ENCODE data around the gene GPR137C. TPM values are rescaled to one million over a fixed set of nuclear protein-coding genes. Genes with fewer than 3 reads are reported as not detected.
"Not testable (repeated sequence)": the region's sequence is repeated elsewhere in the genome, so short reads cannot be mapped to it uniquely, and the experiment has no call there.

The GPR137C gene
- total RNA-seq, 1 donor from 2014 or later = 2.6 TPM

DNA sequence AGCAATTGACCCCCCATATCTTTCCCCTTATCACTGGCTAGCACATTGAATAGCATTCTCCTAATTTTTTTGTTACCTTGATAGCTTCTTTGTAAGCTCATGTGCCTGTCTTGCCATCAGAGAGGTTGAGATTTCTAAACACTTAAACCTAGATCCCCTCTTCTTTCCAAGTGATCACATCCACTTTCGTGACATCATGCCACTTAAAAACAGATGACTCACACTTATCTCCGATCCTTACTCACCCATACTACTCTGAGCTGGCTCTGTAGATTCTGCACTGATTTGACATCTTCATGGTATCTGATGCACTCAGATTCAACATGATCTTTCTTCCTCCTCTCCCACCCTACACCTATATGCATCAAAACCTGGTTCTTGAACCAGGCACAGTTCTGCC lies 10.5 kb downstream of the GPR137C start:
- peak; percentile 26 for DNase-seq (ENCODE audit: low read depth)

GRCh38 chr14:52568454-52568853 lies 15.8 kb downstream of the GPR137C start:
- not testable (repeated sequence) for DNase-seq (ENCODE audit: low read depth)

DNA sequence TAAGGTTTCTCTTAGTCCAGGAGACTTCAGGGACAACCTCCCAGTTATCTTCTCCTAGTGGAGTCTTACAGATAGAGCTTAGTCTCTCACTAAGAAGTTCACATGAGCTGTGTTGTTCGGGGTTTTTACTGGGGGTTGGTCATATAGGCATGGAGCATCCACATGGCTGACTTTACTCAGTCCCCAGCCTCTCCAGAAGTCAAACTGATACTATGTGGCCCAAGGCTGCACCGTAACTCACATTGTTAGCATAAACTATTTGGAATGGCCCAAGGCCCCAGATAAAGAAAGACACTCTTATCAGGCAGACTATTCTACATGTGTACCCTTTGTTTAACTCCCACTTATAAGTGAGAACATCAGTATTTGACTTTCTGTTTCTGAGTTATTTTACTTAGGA lies 23.2 kb downstream of the GPR137C start:
- no peak for DNase-seq (ENCODE audit: low read depth)

DNA sequence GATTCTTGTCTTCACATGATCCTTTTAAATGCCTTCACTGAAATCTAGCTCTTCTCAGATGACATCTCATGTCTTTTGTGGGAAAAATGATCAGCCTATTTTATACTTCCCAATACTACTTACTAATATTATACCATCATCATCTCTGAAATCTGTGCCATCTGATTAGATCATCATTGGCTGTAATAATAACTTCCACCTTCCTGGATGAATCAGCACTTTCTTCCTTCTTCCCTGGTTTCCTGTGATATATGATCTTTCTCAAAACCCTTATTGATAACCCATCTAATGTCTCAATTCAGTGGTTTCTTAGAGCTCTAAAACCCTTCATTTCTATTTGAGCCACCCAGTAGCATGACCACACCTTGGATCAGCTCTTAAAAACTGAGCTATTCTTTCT lies 30.9 kb downstream of the GPR137C start:
- no peak for DNase-seq (ENCODE audit: low read depth)

GRCh38 chr14:52589646-52590045 lies 37.0 kb downstream of the GPR137C start:
- no peak for DNase-seq (ENCODE audit: low read depth)

DNA sequence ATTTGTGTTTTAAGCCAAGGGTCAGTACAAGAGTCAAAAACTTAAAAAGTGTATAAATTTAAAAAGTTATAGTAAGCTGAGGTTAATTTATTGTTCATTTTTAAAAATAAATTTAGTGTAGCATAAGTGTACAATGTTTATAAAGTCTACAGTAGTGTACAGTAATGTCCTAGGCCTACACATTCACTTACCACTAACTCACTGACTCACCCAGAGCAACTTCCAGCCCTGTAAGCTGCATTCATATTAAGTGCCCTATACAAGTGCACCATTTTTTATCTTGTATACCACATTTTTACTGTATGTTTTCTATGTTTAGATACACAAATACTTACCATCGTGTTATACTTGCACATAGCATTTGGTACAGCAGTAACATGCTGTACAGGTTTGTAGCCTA lies 37.7 kb downstream of the GPR137C start:
- no peak for DNase-seq (ENCODE audit: low read depth)

GRCh38 chr14:52596320-52596719 lies 43.7 kb downstream of the GPR137C start:
- no peak for DNase-seq (ENCODE audit: low read depth)

- DNase-seq (ENCODE audit: low read depth) = no peak
These were observed 44.2 kb downstream of the GPR137C start for GRCh38 chr14:52596861-52597260.

- DNase-seq (ENCODE audit: low read depth) = no peak
These were observed 45.9 kb downstream of the GPR137C start for GRCh38 chr14:52598568-52598967.

GRCh38 chr14:52599974-52600373 lies 47.3 kb downstream of the GPR137C start:
- no peak for DNase-seq (ENCODE audit: low read depth)

GRCh38 chr14:52602131-52602530 lies 49.5 kb downstream of the GPR137C start:
- DNase-seq (ENCODE audit: low read depth) = no peak

- DNase-seq (ENCODE audit: low read depth) = no peak
These were observed 54.4 kb downstream of the GPR137C start for GRCh38 chr14:52607061-52607460.

GRCh38 chr14:52609445-52610044 lies 56.9 kb downstream of the GPR137C start:
- no peak for DNase-seq (ENCODE audit: low read depth)

GRCh38 chr14:52610187-52610586 lies 57.6 kb downstream of the GPR137C start:
- no peak for DNase-seq (ENCODE audit: low read depth)

GRCh38 chr14:52618602-52619001 lies 66.0 kb downstream of the GPR137C start:
- DNase-seq (ENCODE audit: low read depth) = no peak

- DNase-seq (ENCODE audit: low read depth) = no peak
These were observed 67.1 kb downstream of the GPR137C start for GRCh38 chr14:52619687-52620086.

DNA sequence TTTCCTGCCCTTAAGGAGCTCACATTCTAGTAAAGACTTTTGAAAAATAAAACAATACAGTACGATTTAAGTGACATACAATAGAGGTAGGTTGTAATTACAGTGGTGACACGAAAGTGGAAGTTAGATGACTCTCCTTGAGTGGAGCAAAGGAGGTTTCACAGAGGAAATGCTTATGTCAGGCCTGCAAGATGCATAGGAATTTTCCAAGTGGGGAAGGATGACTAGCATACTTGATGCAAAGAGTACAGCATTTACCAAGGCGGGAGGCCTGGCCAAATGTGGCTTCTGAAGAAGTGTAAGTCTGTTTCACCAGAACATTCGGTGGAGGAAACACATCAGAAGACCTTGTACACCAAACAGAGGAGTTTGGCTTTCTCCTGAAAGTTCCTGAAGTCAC lies 87.5 kb downstream of the GPR137C start:
- no peak for DNase-seq (ENCODE audit: low read depth)

DNA sequence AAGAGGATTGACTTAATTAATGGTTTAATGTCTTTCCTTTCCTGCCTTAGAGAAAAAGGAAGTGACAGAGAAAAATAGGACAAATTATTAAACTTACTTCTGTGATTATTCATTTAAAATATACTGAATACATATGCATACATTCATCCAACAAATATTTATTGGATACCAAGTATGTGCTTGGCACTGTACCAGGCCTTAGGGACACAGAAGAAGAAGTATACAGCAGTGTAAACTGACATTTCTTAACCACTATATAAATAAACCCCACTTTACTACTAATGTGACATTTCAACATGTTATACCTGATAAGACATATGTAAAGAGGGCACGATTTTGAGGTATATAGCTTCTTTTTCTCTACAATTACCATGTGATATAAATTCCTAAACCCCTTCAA lies 89.1 kb downstream of the GPR137C start:
- no peak for DNase-seq (ENCODE audit: low read depth)

DNA sequence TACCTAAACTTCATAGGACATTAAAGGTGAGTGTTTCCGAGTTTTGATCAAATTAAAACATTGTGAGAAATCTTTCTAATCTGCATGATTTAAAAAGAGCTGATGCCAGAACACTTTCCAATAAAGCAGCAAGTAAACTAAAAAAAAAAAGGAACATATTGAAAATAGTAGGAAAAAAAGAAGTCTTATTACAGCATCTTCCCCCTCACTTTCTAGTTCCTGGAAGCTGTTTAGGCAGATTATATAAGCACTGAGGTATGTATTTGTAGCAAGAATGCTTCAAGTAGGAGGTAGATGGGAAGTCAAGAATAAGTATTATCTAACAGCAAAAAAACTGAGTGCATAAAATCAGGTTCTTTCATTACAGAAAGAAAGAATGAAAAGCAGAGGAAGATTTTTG lies 96.9 kb downstream of the GPR137C start:
- no peak for DNase-seq (ENCODE audit: low read depth)

GRCh38 chr14:52650774-52651173 lies 98.1 kb downstream of the GPR137C start:
- DNase-seq (ENCODE audit: low read depth) = no peak

DNA sequence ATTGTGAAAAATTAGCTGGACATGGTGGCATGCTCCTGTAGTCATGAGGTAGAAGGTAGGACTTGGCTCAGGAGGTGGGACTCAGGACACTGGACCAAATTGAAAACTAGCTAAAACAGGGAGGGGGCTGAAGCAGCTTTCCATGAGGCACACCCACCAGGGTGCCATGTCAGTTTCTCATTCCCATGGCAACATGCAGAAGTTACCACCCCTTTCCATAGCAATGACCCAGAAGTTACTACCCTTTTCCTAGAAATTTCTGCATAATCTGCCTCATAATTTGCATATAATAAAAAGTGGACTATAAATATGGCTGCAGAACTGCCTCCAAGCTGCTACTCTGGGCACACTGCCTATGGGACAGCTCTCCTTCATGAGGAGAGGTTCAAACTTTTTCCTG lies 104.3 kb downstream of the GPR137C start:
- DNase-seq (ENCODE audit: low read depth) = no peak

GRCh38 chr14:52660325-52660724 lies 107.7 kb downstream of the GPR137C start:
- DNase-seq (ENCODE audit: low read depth) = no peak

DNA sequence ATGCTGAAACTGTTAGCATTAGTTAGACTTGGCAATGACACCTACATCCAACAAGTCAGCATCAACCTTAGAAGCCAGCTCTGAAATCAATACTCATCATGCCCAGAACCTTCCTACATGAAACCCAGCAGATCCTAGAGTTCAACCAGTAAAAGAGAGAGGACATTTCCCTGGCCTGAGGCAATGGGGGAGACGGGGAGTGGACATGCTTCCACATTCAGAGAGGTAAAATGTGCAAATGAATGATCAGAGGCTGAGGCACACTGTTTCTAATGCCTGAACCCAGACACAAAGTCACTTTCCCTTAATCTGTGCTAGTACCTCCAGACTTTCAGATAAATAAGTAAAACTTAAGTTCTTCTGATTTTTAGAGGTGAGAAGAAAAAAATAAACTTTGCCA lies 108.2 kb downstream of the GPR137C start:
- DNase-seq (ENCODE audit: low read depth) = no peak

GRCh38 chr14:52661314-52661713 lies 108.7 kb downstream of the GPR137C start:
- DNase-seq (ENCODE audit: low read depth) = no peak

GRCh38 chr14:52663850-52664249 lies 111.2 kb downstream of the GPR137C start:
- DNase-seq (ENCODE audit: low read depth) = no peak
